Adipocyte (in vitro differentiated cells): ENCODE results near the gene TTC22.

ENCODE experiments used
- DNase-seq: peaks from one replicate; pipeline ENCODE4 v3.0.0-alpha.2; 2015; ENCODE audit warnings: low read depth
- H3K27me3 ChIP-seq: replicated peaks from 2 replicates; pipeline ENCODE4 v1.7.0; 2013; ENCODE audit warnings: mild to moderate bottlenecking, low read length, moderate library complexity; ENCODE audit not compliant: control insufficient read depth, insufficient read depth
- H3K36me3 ChIP-seq: 2 replicates; pipeline ENCODE4 v1.7.0; 2013; ENCODE audit warnings: low read length, mild to moderate bottlenecking, moderate library complexity; ENCODE audit not compliant: control insufficient read depth, insufficient read depth, severe bottlenecking
- H3K4me1 ChIP-seq: 2 replicates; pipeline ENCODE4 v1.7.0; 2013; ENCODE audit warnings: mild to moderate bottlenecking, low read length, moderate library complexity; ENCODE audit not compliant: control insufficient read depth, insufficient read depth
- H3K4me3 ChIP-seq: 2 replicates; pipeline ENCODE4 v1.7.0; 2013; ENCODE audit warnings: mild to moderate bottlenecking, low read length, moderate library complexity
- H3K9ac ChIP-seq: 2 replicates; pipeline ENCODE4 v1.7.0; 2013; ENCODE audit warnings: mild to moderate bottlenecking, low read length, moderate library complexity
- H3K9me3 ChIP-seq: 2 replicates; pipeline ENCODE4 v1.7.0; 2013; ENCODE audit warnings: mild to moderate bottlenecking, low read length, moderate library complexity; ENCODE audit not compliant: control insufficient read depth

TTC22 gene

DNA sequence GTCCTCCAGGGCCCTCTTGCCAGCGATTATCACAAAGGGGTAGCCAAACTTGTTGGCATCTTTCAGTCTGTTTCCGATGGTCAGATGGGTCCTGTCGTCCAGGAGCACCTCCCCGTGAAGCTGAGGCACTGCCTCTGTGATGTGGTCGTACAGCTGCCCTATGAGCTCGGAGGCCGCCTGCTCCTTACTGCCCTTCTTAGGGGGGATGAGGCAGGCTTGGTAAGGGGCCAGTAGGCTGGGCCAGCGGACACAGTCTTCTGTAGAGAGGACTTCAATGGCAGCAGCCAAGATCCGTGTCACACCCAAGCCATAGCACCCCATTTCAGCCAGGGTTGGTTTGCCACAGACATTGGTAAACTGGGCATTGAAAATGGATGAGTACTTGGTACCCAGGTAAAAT is 43.3 kb downstream of the TTC22 start:
- Histone ChIP-seq H3K9me3 (no peaks in the 10 kb centered on the region), H3K27me3 (no peaks in the 10 kb centered on the region)

GRCh38 chr1:54754486-54755285 is 46.4 kb downstream of the TTC22 start:
- H3K27me3 ChIP-seq, result peaks cover 8% of the 10 kb centered on the region
- DNase-seq, result no peak
- H3K4me1 ChIP-seq, result no peaks in the 10 kb centered on the region
- peaks cover 12% of the 10 kb centered on the region for H3K36me3 ChIP-seq
- no peak overlapping the region for H3K4me3 ChIP-seq
- no peak overlapping the region for H3K9ac ChIP-seq
- H3K9me3 ChIP-seq, result no peaks in the 10 kb centered on the region

More for the DNA sequence above, 43.3 kb downstream of the TTC22 start:
- Histone ChIP-seq H3K4me3 (no peak overlapping the region), H3K9ac (no peak overlapping the region), H3K36me3 (peaks cover 12% of the 10 kb centered on the region), H3K4me1 (no peaks in the 10 kb centered on the region)
- no peak for DNase-seq

DNA sequence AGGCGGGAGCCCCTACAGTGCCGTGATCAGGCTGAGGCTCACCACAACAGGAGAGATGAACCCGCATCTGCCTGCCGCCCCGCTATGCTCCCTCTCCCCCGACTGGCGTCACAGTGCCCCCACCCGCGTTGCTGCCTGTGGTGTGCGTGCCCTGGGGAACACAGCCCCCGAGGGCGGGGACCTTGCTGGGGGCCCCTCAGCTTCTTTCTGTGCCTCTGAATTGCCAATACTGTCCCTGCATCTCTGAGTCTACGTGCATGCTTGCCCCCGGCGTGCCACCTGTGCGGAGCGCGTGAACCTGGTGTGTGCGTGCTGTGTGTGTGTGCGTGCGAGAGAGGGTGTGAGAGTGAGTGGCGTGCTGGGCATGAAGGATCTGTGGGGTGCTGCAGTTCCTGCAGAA is 47.1 kb downstream of the TTC22 start:
- Histone ChIP-seq H3K4me1 (no peaks in the 10 kb centered on the region), H3K27me3 (peaks cover 13% of the 10 kb centered on the region), H3K4me3 (no peak overlapping the region), H3K36me3 (peaks cover 12% of the 10 kb centered on the region), H3K9me3 (no peaks in the 10 kb centered on the region), H3K9ac (no peak overlapping the region)
- no peak for DNase-seq

- Histone ChIP-seq H3K27me3 (peaks cover 23% of the 10 kb centered on the region), H3K9me3 (no peaks in the 10 kb centered on the region), H3K4me1 (no peaks in the 10 kb centered on the region), H3K9ac (no peak overlapping the region), H3K36me3 (no peaks in the 10 kb centered on the region), H3K4me3 (no peak overlapping the region)
- DNase-seq, result no peak
These were observed 49.7 kb downstream of the TTC22 start for GRCh38 chr1:54751426-54751825.

DNA sequence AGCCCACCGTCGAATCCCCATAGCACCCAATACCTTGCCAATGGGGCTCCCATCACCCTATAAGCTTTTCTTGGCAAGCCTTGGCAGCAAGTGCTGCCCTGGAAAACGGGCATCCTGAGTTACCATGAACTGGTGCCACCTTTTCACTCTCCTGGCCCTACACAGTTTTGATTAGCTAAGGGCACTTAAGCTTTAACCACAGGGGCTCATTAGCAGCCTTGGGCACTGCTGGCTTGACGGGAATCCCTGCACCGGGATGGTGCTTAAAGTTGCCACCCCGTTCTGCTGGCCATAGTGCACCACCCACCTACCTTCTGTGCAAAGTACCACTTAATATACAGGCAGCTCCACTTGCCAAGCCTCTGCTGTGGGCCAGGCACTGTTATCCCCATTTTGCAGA is 50.5 kb downstream of the TTC22 start:
- no peak for DNase-seq
- no peaks in the 10 kb centered on the region for H3K4me1 ChIP-seq
- no peak overlapping the region for H3K9ac ChIP-seq
- no peaks in the 10 kb centered on the region for H3K36me3 ChIP-seq
- no peaks in the 10 kb centered on the region for H3K9me3 ChIP-seq
- H3K27me3 ChIP-seq, result peaks cover 23% of the 10 kb centered on the region
- no peak overlapping the region for H3K4me3 ChIP-seq

GRCh38 chr1:54748094-54748835 is 52.9 kb downstream of the TTC22 start:
- H3K36me3 ChIP-seq, result peaks cover 3% of the 10 kb centered on the region
- no peak overlapping the region for H3K9ac ChIP-seq
- no peaks in the 10 kb centered on the region for H3K9me3 ChIP-seq
- no peak overlapping the region for H3K4me3 ChIP-seq
- H3K4me1 ChIP-seq, result no peaks in the 10 kb centered on the region
- H3K27me3 ChIP-seq, result peaks cover 23% of the 10 kb centered on the region
- no peak for DNase-seq

DNA sequence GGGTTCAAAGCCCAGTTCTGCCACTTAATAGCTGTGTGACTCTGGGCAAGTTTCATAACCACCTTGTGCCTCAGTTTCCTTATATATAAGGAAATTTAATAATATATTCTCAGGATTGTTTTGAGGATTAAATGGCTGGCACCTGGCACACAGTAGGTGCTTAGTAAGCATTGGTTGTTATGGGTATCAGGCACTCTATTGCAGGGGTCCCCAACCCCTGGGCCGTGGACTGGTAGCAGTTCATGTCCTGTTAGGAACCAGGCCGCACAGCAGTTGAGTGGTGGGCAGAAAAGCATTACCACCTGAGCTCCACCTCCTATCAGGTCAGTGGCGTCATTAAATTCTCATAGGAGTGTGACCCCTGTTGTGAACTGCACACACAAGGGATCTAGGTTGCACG is 55.3 kb downstream of the TTC22 start:
- Histone ChIP-seq H3K4me1 (peaks cover 8% of the 10 kb centered on the region), H3K9me3 (no peaks in the 10 kb centered on the region)

DNA sequence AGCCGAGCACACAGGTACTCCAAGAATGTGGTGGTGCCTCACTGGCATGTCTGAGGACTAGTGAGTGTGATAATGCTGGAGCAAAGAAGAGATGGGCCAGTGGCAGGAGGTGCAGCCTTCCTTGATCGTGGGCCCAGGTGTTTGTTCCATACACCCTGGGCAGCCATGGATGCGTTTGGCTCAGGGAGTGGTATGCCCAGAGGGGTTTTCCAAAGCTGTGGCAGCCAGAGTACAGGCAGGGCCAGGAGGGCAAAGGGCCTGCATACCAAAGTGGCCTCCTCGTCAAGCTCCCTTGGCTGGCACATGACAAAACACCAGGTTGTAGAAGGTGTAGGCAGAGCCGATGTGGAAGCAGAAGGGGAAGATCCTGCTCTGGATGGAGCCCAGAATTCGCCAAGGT is 55.8 kb downstream of the TTC22 start:
- H3K4me3 ChIP-seq, result no peak overlapping the region
- H3K4me1 ChIP-seq, result peaks cover 8% of the 10 kb centered on the region
- H3K9ac ChIP-seq, result no peak overlapping the region
- peaks cover 24% of the 10 kb centered on the region for H3K36me3 ChIP-seq
- no peak for DNase-seq
- H3K9me3 ChIP-seq, result no peaks in the 10 kb centered on the region
- H3K27me3 ChIP-seq, result peaks cover 21% of the 10 kb centered on the region

More for the DNA sequence above, 55.3 kb downstream of the TTC22 start:
- DNase-seq, result no peak
- Histone ChIP-seq H3K4me3 (no peak overlapping the region), H3K36me3 (peaks cover 18% of the 10 kb centered on the region), H3K27me3 (peaks cover 23% of the 10 kb centered on the region), H3K9ac (no peak overlapping the region)

- H3K9me3 ChIP-seq, result no peaks in the 10 kb centered on the region
- no peak for DNase-seq
- peaks cover 8% of the 10 kb centered on the region for H3K4me1 ChIP-seq
- no peak overlapping the region for H3K4me3 ChIP-seq
- H3K9ac ChIP-seq, result no peak overlapping the region
- peaks cover 15% of the 10 kb centered on the region for H3K27me3 ChIP-seq
- peaks cover 30% of the 10 kb centered on the region for H3K36me3 ChIP-seq
These were observed 56.4 kb downstream of the TTC22 start for GRCh38 chr1:54744696-54745095.

DNA sequence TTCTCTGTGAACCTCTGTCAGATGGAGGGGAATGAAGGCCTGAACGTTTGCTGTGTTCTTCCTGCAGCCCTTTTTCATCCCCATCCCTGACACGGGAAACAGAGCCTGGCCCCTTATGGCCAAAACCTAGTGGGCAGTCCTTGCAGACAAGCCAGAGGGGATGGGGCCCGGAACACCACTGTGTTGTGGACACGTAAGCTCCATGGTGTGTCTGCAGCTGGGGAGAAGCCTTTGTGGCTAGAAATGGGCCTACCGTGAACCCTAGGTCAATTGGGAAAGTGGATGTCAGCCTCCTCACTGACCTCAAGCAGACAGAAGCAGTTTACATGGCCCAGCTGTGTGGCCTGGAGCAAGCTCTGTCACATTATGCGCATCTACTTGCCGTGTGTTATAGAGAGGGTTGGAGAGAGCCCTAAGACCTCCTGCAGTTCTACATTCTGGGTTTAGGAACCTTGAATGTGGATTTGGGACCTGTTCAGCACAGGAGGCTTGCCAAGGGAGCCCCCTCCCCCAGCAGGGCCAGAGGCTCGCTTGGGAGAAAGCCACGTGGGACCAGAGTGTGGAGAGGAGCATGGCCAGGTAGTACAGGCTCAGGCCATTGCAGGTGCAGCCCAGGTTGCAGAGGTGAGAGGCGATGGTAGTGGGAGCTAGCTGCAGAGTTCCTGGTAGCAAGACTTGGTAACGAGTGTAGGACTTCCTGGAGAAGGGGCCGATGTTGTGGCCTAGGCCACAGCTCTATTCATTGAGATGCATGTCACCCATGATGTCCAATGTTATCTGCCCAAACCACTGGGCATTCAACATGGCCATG is 57.5 kb downstream of the TTC22 start:
- Histone ChIP-seq H3K9ac (no peak overlapping the region), H3K36me3 (peaks cover 41% of the 10 kb centered on the region)

GRCh38 chr1:54742282-54742681 is 58.8 kb downstream of the TTC22 start:
- H3K27me3 ChIP-seq, result no peaks in the 10 kb centered on the region
- H3K4me1 ChIP-seq, result peaks cover 8% of the 10 kb centered on the region
- H3K36me3 ChIP-seq, result peaks cover 54% of the 10 kb centered on the region
- H3K9ac ChIP-seq, result peak overlapping the region; percentile 22
- DNase-seq, result no peak
- no peak overlapping the region for H3K4me3 ChIP-seq
- H3K9me3 ChIP-seq, result no peaks in the 10 kb centered on the region

More for the DNA sequence above, 57.5 kb downstream of the TTC22 start:
- Histone ChIP-seq H3K27me3 (peaks cover 6% of the 10 kb centered on the region), H3K4me3 (no peak overlapping the region), H3K4me1 (peaks cover 8% of the 10 kb centered on the region), H3K9me3 (no peaks in the 10 kb centered on the region)
- no peak for DNase-seq
